Inflammatory macrophage (primary cell): Measurements from ENCODE around the gene PNPLA1.
A peak's percentile ranks its signal among the peaks of the same experiment; 100 is the strongest.
"Not testable (repeated sequence)": the region's sequence is repeated elsewhere in the genome, so short reads cannot be mapped to it uniquely, and the experiment has no call there.

ENCODE experiments used
- DNase-seq, 2 donors: peaks; one replicate each; pipeline ENCODE4 v3.0.0-alpha.2; 2020 to 2022

Gene PNPLA1

GRCh38 chr6:36338223-36338622 lies 68.4 kb downstream of the PNPLA1 start:
- not testable (repeated sequence) for DNase-seq

DNA sequence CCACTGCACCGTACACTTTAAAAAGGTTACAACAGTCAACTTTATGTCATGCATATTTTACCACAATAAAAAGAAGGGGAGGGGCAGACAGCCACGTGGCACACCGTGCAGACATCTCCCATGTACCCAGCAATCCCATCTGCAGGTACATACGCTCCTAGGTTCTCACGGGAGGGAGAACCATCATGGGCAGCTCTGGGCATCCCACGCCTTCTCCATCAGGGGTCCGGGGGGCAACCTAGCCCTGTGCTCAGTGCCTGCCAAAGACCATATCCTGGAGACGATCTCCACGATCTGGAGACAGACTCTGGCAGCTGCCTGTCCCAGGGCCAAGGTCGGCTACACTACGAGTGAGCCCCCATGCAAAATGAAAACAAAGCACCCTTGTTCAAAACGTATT lies 69.3 kb downstream of the PNPLA1 start:
- DNase-seq: no peak

- no peak for DNase-seq
Observed at GRCh38 chr6:36340306-36340617, 70.4 kb downstream of the PNPLA1 start.

DNA sequence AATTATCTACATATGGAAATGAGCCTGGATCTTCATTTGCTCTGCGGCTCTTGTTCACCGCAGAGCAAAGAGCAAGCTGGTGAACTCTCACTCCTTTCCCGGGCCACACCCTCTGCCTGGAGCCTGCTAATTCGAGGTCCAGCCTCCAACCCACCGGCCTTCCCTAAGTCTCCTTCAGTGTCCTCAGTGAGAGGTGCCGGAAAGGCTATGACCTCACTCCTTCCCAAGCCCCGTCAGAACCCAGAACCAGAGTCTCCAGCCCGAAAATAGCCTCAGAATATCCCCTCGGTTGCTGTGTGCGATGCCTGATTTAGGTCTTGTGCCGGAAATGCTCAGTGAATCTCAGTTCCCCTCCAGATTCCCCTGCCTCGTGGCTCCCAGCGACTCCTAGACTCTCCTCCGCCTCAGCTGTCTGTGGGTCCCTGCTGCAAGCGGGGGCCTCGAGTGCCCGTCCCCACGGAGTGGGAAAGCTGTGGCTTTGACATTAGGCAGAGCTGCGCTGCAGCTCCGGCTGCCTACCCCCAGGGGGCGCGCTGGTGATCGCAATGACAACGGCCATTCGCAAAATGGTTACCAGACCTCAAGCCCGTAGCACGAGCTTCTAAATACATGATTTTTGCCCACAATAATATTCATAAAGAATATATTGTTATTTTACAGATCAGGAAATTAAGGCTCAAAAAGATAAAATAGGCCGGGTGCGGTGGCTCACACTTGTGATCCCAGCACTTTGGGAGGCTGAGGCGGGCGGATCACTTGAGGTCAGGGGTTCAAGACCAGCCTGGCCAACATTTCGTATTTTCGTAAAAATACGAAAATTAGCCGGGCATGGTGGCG lies 71.0 kb downstream of the PNPLA1 start:
- DNase-seq: peak; percentile 69 to 77

DNA sequence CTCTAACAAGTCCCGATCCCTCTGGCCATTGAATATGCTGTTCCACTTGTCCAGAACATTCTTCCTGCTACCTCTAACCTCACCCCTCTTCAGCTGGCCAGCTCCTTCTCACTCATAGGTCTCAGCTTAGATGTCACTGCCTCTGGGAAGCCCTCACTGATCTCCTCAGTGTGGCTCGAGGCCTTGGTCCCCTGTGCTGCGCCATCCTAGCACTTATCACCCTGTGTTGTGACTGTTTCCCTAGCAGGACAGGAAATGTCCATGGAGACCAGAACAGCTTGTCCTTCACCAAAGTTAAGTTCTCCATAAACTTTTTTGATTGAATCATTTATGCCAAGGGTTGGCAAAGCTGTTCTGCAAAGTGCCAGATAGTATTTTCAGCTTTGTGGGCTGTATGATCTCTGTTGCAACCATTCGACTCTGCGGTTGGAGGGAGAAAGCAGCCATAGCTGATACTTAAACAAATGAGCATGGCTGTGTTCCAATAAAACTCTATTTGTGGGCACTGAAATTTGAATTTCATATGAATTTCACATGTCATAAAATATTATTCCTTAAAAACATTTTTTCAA lies 73.3 kb downstream of the PNPLA1 start:
- DNase-seq: peak in 1 of 2 donors; percentile 18

GRCh38 chr6:36345681-36346466 lies 76.0 kb downstream of the PNPLA1 start:
- no peak for DNase-seq

GRCh38 chr6:36346486-36347273 lies 76.8 kb downstream of the PNPLA1 start:
- no peak for DNase-seq

GRCh38 chr6:36347621-36348020 lies 77.8 kb downstream of the PNPLA1 start:
- DNase-seq: no peak

GRCh38 chr6:36349240-36349639 lies 79.4 kb downstream of the PNPLA1 start:
- DNase-seq: no peak

- no peak for DNase-seq
Observed at GRCh38 chr6:36350082-36350481, 80.2 kb downstream of the PNPLA1 start.

DNA sequence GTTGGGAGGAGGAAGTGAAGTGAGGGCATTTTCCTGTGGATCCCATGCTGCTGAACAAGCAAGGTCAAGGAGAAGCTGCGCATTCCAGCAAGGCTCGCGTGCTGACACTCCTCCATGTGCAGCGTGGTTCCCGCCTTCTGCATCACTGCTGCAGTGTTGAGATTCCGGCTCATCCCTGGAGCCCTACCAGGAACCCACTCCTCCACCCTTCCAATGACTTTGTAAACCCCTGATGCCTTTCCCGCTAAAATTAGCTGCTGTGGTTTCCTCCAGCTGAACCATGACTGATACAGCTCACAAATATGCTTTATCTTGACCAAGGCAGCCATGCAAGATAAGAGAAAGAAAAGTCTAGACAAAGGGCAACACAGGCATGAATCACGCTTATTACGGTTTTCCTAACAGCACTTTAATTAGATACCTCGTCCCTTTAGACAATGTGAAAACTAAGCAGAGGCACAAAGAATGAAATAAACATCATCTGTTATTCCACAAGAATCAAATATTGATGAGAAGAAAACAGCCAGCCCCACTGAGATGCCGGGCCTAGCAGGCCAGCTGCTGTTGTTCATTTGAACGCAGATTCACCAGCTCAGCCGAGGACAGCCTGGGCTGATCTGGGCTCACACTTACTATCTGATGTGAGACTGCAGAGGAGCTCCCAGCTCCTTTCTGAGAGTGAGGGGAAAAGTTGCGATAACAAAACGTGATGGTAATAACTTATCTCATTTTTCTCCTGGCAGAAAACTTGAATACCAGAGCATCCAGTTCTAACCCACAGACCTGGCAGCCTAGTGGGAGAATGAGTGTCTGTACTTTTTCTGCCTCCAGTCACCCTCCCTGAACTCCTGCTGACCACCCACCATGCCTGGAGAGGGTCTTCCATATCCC lies 81.1 kb downstream of the PNPLA1 start:
- no peak for DNase-seq

DNA sequence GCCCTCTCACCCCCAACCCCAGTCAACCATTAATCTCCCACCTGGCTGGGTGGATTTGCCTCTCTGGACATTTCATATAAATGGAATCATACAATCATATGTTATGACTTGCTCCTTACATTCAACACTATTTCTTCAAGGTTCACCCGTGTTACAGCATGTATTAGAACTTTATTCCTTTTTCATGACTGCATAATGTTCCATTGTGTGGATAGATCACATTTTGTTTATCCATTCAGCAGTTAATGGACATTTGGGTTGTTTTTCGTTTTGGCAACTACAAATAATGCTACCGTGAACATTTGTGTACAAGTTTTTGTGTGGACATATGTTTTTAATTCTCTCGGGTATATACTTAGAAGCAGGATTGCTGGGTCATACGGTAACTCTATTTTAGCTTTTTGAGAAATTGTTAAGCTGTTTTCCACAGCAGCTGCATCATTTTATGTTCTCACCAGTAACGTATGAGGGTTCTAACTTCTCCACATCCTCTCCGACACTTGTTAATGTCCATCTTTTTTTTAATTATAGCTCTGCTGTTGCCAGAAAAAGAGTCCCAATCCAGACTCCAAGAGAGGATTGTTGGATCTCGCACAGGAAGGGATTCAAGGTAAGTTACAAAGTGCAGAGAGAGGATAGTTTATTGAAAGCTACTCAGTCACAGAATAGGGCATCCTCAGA lies 82.8 kb downstream of the PNPLA1 start:
- no peak for DNase-seq

DNA sequence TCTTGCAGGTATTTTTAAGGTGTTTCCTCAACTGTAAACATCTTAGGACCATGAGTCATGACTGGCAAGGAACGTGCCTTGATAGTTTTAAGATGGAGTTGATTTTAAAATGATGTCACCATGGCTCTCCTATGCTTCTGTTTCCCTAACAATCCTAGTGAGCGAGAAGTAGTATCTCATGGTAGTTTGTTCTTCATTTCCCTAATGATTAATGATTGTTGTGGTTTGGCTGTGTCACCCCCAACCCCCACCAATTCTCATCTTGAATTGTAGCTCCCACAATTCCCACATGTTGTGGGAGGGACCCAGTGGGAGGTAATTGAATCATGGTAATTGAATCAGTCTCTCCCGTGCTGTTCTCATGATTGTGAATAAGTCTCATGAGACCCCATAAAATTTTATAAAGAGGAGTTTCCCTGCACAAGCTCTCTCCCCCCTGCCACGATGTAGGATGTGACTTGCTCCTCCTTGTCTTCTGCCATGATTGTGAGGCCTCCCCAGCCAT lies 83.6 kb downstream of the PNPLA1 start:
- peak; percentile 28 to 69 for DNase-seq

- DNase-seq: peak; percentile 31 to 41
Observed at GRCh38 chr6:36355819-36356218, 86.0 kb downstream of the PNPLA1 start.

DNA sequence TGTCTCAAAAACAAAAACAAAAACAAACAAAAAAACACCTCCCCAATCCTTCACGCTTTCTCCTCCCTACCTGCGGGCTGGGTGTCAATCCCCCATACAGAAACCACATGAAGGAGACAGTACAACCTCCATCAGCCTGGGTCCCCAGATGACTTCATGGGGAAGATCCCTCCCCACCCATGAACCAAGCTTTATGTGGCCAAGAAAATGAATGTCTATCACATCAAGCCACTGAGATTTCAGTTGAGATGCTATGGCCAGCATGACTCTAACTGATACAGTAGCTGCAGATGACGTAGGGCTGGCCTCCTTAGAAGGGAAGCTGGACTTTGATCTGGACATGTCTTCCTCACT lies 88.0 kb downstream of the PNPLA1 start:
- DNase-seq: no peak
